Rectal smooth muscle tissue (tissue), 1 donor: ENCODE measurements around the gene TTC39B.

Experiments used
- H3K27ac ChIP-seq: one replicate; pipeline ENCODE4 v1.7.0; 2013; ENCODE audit warnings: low read depth, low read length, inconsistent platforms
- H3K27me3 ChIP-seq: one replicate; pipeline ENCODE4 v1.7.0; 2013; ENCODE audit warnings: low read length; ENCODE audit not compliant: control insufficient read depth, insufficient read depth
- H3K36me3 ChIP-seq: one replicate; pipeline ENCODE4 v1.7.0; 2013; ENCODE audit warnings: low read length; ENCODE audit not compliant: control insufficient read depth, insufficient read depth
- H3K4me1 ChIP-seq: one replicate; pipeline ENCODE4 v1.7.0; 2013; ENCODE audit warnings: low read length; ENCODE audit not compliant: control insufficient read depth, insufficient read depth
- H3K4me3 ChIP-seq: one replicate; pipeline ENCODE4 v1.7.0; 2013; ENCODE audit warnings: low read length
- H3K9ac ChIP-seq: one replicate; pipeline ENCODE4 v1.7.0; 2013; ENCODE audit warnings: low read length

Gene TTC39B

DNA sequence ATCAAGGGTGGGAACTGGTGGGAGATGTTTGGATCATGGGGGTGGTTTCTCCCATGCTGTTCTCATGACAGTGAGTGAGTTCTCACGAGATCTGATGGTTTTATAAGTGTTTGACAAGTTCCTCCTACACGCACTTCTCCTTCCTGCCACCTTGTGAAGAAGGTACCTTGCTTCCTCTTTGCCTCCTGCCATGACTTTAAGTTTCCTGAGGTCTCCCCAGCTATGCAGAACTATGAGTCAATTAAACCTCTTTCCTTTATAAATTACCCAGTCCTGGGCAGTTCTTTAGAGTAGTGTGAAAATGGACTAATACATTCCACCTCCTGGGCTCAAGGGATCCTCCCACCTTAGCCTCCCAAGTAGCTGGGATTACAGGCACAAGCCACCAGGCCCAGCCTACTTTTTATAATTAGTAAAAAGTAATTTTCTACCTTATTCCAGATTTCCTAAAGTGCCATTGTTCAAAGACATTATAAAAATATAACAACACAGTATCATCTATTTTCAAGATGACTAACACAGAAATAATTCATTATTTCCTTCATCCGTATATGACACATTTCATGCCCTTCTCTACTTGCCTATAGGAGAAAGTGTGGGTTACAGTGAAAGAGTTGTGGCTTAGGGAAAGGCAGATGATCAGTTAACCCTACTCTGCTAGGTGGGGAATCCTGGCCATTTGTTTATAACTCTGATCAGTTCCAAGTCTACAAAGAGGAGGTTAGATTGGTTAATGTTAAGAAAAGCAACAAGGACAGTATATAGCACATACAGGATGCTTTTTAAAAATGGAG is 99.9 kb downstream of the TTC39B start:
- Histone ChIP-seq H3K27me3 (no peaks in the 10 kb centered on the region), H3K4me1 (no peaks in the 10 kb centered on the region), H3K27ac (no peak overlapping the region), H3K9ac (no peak overlapping the region), H3K36me3 (peaks cover 4% of the 10 kb centered on the region), H3K4me3 (no peak overlapping the region)

DNA sequence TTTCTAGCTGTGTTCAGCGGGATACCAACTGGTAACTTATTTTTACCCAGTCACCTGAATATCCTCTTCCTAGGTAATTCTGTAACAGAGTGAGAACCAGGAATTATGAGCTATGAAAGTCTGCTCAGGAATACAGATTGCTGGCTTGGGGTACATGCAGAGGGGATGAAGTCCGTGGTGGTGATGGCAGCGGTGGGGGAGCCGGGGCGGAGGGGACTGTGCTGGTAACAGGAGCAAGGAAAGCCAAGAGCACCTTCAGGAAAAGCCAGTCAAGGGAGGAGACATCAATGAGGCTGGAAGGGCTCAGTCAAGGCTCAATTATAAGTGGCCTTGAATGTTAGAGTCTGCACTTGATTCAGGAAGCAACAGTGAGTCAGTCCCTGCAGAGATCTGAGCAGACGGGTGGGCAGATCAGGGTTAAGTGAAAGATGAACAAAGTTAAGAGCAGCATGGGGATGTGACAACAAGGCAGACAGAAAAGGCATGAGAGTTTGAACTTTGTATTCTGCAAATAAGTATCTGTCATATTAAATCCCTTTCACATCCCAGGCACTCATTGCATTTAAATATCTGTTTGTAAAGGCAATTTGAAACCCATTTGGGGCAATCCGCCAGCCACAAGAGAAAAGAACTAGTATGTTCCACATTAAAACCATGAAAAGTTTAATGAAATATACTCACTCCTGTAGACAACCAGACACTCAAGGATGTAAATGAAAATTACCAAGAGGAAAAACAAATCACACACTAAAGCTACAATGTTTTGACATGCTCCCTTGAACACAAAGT is 101.2 kb downstream of the TTC39B start:
- Histone ChIP-seq H3K27ac (no peak overlapping the region), H3K4me1 (no peaks in the 10 kb centered on the region), H3K4me3 (no peak overlapping the region), H3K27me3 (no peaks in the 10 kb centered on the region), H3K36me3 (peaks cover 4% of the 10 kb centered on the region), H3K9ac (no peak overlapping the region)

DNA sequence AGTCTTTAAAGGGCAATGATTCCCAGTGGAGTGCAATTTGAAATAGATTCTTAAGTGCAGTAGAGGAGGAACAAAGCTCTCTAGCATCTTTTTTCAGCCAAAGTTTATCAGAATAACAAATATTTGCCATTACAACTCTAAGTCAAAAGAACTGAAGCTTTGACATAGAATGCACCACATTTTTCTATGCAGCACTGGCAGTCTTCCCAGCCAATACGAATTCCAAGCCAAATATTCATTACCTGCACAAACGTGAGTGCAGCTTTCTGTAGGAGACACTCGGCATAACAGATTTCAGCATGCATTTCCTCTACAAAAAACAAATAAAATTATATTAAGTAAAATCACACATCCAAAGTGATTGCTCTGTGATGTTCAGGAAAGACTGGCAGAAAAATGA is 103.4 kb downstream of the TTC39B start:
- no peaks in the 10 kb centered on the region for H3K36me3 ChIP-seq
- H3K4me1 ChIP-seq: no peaks in the 10 kb centered on the region
- no peak overlapping the region for H3K9ac ChIP-seq
- no peak overlapping the region for H3K4me3 ChIP-seq
- H3K27me3 ChIP-seq: no peaks in the 10 kb centered on the region
- no peak overlapping the region for H3K27ac ChIP-seq

DNA sequence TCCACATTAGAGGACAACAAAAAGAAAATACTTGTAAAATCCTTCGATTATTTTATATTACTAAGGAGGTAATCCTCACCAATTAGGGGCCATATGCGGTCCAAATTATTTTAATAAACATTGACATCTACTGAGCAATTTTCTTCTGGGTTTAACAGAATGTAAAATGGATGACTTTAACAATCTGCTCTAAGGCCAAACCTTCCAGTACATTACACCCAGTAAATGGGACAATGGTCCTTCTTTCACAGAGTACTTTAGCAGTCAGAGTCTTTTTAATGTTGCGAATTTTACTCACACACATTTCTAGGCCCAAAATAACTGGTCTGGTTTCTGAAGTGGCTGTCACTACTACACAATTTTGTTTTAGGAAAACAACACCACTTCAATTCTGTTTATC is 106.9 kb downstream of the TTC39B start:
- H3K4me1 ChIP-seq: no peaks in the 10 kb centered on the region
- H3K27ac ChIP-seq: no peak overlapping the region
- H3K4me3 ChIP-seq: no peak overlapping the region
- H3K9ac ChIP-seq: no peak overlapping the region
- H3K27me3 ChIP-seq: no peaks in the 10 kb centered on the region
- H3K36me3 ChIP-seq: no peaks in the 10 kb centered on the region

DNA sequence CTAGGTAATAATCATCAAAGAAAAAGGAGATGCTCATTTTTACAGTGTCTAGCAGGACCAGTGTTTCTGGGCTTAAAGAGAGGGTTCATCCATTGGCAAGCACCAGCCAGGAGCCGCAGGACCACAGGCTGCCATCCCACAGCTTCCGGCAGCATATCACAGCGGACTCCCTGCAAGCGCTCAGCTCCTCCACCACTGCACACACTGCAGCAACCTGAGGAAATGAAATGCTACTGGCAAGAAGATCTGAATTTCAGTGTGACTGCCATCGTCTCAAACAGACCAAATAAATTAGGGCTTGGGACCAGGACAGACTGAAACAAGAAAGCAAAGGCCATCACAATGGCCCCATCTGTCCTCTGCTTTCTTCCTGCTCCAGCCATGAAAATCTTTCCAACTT is 114.2 kb downstream of the TTC39B start:
- Histone ChIP-seq H3K27me3 (no peaks in the 10 kb centered on the region), H3K36me3 (peaks cover 10% of the 10 kb centered on the region), H3K4me3 (no peak overlapping the region), H3K27ac (no peak overlapping the region), H3K4me1 (no peaks in the 10 kb centered on the region), H3K9ac (no peak overlapping the region)

DNA sequence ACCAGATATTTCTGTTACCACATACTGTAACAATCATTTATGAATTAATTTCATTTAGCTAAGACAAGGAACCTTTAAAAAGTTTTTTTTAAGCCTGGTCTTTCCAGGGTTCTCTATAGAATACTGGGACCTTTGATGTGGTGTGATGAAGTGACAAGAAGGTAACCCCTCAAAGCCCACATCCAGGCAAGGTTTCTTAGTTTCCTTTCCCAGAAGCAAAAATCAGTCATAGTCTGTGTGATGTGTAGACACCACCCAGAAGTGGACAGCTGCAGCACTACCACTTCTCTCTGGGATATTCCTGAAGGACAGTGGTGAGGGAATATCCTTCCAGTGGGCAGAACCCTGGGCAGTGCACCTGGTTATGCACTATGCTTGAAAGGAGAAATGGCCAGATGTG is 115.6 kb downstream of the TTC39B start:
- Histone ChIP-seq H3K4me1 (no peaks in the 10 kb centered on the region), H3K4me3 (no peak overlapping the region), H3K27ac (no peak overlapping the region), H3K9ac (no peak overlapping the region), H3K27me3 (no peaks in the 10 kb centered on the region), H3K36me3 (peaks cover 13% of the 10 kb centered on the region)

DNA sequence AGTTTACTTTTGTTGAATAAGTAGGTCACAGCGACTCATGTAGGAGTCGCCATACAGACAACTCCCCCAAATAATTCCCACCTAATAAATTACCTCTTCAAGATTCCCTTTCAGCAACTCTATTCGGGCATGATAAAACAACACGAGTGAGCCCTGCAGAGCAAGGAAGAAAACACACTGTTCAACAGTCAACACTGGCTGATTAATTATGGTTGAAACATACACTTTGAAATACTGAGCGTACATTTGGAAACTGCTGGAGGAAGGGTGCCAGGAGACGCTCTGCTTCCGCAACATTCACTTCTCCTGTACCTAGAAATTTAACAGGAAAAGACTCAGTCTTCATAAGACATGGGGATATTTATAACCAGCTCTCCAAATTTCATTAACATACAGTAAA is 117.5 kb downstream of the TTC39B start:
- Histone ChIP-seq H3K4me1 (no peaks in the 10 kb centered on the region), H3K4me3 (no peak overlapping the region), H3K36me3 (peaks cover 11% of the 10 kb centered on the region), H3K27ac (no peak overlapping the region), H3K9ac (no peak overlapping the region), H3K27me3 (no peaks in the 10 kb centered on the region)

DNA sequence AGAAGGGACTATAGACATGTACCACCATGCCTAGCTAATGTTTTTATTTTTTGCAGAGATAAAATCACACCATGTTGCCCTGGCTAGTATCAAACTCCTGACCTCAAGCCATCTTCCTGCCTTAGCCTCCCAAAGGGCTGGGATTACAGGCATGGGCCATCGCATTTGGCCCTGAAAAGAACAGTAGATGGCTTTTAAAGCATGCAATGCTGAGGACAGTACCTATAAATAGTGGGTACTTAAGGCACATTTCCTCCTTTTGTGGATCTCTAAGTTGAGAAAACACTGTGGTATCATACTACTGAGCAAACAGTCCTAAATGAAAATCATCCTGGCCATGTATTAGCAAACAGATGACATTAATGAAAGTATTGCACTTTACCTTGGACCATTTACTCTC is 119.4 kb downstream of the TTC39B start:
- no peaks in the 10 kb centered on the region for H3K27me3 ChIP-seq
- H3K36me3 ChIP-seq: peaks cover 11% of the 10 kb centered on the region
- no peaks in the 10 kb centered on the region for H3K4me1 ChIP-seq
- H3K27ac ChIP-seq: no peak overlapping the region
- H3K9ac ChIP-seq: no peak overlapping the region
- no peak overlapping the region for H3K4me3 ChIP-seq

DNA sequence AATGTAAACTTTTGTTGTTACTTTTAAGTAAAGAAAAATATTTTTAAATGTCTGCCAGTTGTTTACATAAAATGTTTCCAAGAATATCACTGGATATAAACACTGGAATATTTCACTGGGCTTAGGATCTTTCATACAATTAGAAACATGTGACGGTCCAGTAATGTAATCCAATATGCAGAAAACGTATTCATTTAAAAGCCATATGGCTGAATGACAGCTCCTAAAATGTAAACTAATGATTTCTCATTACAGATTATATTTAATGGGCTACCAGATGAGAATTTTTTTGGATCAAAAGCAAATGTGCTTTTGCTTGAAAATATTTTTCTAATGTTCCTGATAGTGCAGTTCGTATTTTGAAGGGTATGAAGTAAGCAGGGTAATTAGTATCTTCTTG is 124.3 kb downstream of the TTC39B start:
- no peaks in the 10 kb centered on the region for H3K4me1 ChIP-seq
- H3K4me3 ChIP-seq: no peak overlapping the region
- H3K9ac ChIP-seq: no peak overlapping the region
- H3K36me3 ChIP-seq: peaks cover 5% of the 10 kb centered on the region
- H3K27ac ChIP-seq: no peak overlapping the region
- H3K27me3 ChIP-seq: no peaks in the 10 kb centered on the region

DNA sequence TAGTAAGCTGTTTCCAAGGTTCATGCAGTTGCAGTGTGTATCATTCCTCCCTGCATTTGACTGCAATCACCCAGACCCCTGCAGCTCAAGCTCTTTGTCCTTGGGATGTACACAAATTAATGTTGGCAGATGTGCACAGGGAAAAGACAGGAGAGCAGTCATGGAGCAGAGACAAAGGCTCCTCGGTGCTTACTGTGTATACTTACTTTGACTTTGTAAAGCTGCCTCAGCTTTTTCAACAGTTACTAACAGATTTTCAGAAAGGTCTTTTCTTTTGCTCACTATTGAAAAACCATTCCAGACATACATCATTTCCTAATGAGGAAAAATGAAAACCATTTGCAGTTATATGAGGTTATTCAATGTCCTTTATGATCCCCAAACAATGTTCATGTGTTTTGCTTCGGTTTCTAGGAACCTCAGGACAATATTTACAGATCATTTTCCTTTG is 124.9 kb downstream of the TTC39B start:
- no peaks in the 10 kb centered on the region for H3K4me1 ChIP-seq
- no peak overlapping the region for H3K27ac ChIP-seq
- H3K4me3 ChIP-seq: no peak overlapping the region
- H3K9ac ChIP-seq: no peak overlapping the region
- no peaks in the 10 kb centered on the region for H3K27me3 ChIP-seq
- peaks cover 2% of the 10 kb centered on the region for H3K36me3 ChIP-seq

DNA sequence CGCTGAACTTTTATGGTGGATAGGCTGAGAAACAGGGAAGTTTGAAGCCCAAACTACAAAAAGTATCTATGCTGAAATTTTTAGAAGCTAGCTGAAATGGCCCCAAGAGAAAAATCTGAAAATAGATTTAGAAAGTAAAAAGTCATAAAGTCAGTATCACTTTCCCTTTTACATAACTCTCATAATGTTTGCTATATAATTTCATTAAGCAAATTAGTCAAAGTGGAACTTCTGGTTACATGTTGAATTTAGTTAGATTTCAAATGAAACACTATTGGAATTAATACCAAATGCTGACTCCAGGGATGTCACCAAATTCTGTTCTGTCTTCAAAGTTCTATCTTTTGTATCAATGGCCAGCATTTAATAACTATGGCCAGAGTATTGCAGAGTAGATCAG is 126.9 kb downstream of the TTC39B start:
- no peak overlapping the region for H3K4me3 ChIP-seq
- H3K9ac ChIP-seq: no peak overlapping the region
- H3K36me3 ChIP-seq: peaks cover 2% of the 10 kb centered on the region
- H3K27me3 ChIP-seq: no peaks in the 10 kb centered on the region
- H3K27ac ChIP-seq: no peak overlapping the region
- no peaks in the 10 kb centered on the region for H3K4me1 ChIP-seq

DNA sequence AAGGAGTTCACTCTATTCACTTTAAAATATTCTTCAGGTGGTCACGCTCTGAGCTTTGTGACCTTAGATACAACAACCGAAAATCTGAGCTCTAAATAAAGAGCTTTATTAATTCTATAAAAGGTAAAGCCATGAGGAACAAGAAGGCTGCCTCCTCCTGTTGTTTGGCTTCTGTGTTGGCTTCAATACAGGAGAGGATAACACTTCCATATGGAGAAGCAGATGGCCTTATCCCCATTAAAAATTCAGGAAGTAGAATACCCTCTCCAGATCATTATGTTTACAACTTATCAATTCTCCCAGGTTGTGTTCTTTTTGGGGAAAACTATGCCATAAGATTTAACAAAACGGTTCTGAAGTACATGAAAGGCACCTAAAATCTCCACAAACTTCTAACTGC is 128.4 kb downstream of the TTC39B start:
- Histone ChIP-seq H3K27ac (no peak overlapping the region), H3K36me3 (peaks cover 2% of the 10 kb centered on the region), H3K27me3 (no peaks in the 10 kb centered on the region), H3K9ac (no peak overlapping the region), H3K4me3 (no peak overlapping the region), H3K4me1 (no peaks in the 10 kb centered on the region)

DNA sequence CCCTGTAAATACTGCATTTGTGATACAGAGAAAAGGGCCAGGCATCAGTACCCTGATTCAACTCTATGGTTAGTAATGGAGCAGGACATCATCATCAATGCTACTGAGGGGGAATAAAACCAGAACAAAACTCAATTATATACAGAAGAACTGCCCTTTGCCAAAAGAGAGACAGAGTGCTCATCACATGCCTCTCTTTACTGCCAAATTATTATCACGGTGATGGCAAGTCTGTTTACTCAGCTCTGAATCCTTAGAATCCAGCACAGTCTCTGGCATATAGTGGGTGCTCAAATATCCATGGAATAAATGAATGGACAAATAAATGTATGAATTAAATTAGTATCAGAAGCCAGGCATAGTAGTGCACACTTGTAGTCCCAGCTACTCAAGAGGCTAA is 130.2 kb downstream of the TTC39B start:
- Histone ChIP-seq H3K4me1 (no peaks in the 10 kb centered on the region), H3K4me3 (no peak overlapping the region), H3K27me3 (no peaks in the 10 kb centered on the region), H3K9ac (no peak overlapping the region), H3K27ac (no peak overlapping the region), H3K36me3 (peaks cover 2% of the 10 kb centered on the region)
